GM19452 (cell line): ENCODE measurements around the gene TSPEAR.
"Not testable (repeated sequence)": the region's sequence is repeated elsewhere in the genome, so short reads cannot be mapped to it uniquely, and the experiment has no call there.

Source experiments
- ATAC-seq: cut with Tn5 transposase; IDR thresholded peaks from one replicate; pipeline ENCODE4 v1.9.1; 2021; ENCODE audit not compliant: unreplicated experiment

Gene TSPEAR

GRCh38 chr21:44479556-44480199 is 231.7 kb downstream of the TSPEAR start:
- not testable (repeated sequence) for ATAC-seq

- no peak for ATAC-seq
Measured at GRCh38 chr21:44478801-44479167, 232.6 kb downstream of the TSPEAR start.

GRCh38 chr21:44478124-44478800 is 233.1 kb downstream of the TSPEAR start:
- ATAC-seq, result no peak

- no peak for ATAC-seq
Measured at GRCh38 chr21:44477712-44478111, 233.7 kb downstream of the TSPEAR start.

GRCh38 chr21:44477131-44477530 is 234.2 kb downstream of the TSPEAR start:
- ATAC-seq, result no peak

GRCh38 chr21:44475266-44475845 is 236.0 kb downstream of the TSPEAR start:
- ATAC-seq, result no peak

GRCh38 chr21:44473915-44474555 is 237.3 kb downstream of the TSPEAR start:
- no peak for ATAC-seq

GRCh38 chr21:44471996-44472395 is 239.4 kb downstream of the TSPEAR start:
- no peak for ATAC-seq

- ATAC-seq, result no peak
Measured at GRCh38 chr21:44471341-44471740, 240.0 kb downstream of the TSPEAR start.

- ATAC-seq, result no peak
Measured at GRCh38 chr21:44467859-44468195, 243.5 kb downstream of the TSPEAR start.

- no peak for ATAC-seq
Measured at GRCh38 chr21:44466996-44467858, 244.1 kb downstream of the TSPEAR start.

GRCh38 chr21:44466351-44466954 is 244.9 kb downstream of the TSPEAR start:
- no peak for ATAC-seq

- ATAC-seq, result no peak
Measured at GRCh38 chr21:44464351-44464750, 247.0 kb downstream of the TSPEAR start.

GRCh38 chr21:44463724-44464123 is 247.6 kb downstream of the TSPEAR start:
- ATAC-seq, result no peak

GRCh38 chr21:44462834-44463200 is 248.6 kb downstream of the TSPEAR start:
- ATAC-seq, result no peak

- ATAC-seq, result no peak
Measured at GRCh38 chr21:44462086-44462833, 249.1 kb downstream of the TSPEAR start.

GRCh38 chr21:44461464-44462001 is 249.8 kb downstream of the TSPEAR start:
- no peak for ATAC-seq

- no peak for ATAC-seq
Measured at GRCh38 chr21:44461005-44461404, 250.4 kb downstream of the TSPEAR start.

- no peak for ATAC-seq
Measured at GRCh38 chr21:44460441-44460755, 251.0 kb downstream of the TSPEAR start.
